ENCODE measurements around the gene GIGYF1.

GIGYF1 gene

DNA sequence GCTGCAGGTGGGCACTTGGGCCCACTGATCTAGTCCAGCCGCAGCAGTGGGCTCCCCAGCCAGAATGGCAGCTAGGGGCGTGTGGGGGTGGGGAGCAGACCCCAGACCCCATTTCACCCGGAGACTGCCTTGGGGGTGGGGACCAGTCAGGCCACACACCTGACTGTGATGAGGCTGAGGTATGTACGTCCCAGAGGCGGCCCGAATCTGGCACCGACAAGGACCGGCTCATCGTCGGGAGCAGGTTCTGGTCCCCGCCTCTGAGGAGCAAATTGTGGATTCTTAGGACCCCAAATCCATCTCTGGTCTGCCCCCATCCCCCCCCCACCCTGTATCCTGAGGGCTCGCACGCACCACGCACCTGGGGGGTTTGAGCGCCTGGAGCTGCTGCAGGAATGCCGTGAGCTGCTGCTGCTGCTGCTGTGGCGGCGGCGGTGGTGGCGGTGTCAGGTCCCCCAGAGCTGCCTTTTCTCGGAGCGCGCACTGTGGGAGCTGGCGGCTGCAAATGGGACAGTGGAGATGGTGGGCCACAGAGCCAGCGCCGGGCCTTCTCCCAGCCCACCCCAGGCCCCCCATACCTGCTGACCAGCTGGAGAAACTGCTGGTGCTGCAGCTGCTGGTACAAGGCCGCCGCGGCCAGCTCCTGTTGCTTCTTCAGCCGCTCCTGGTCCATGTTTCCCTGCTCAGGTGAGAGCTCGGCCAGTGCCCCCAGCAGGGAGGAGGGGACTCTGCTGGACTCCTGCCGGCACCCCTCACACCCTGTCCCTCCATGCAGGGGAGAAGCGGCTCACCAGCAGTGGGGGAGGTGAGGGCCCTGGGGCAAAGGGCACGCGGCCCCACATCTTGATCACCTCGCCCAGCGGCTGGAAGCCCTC lies 10.2 kb downstream of the GIGYF1 start:
- no peak for DNase-seq

DNA sequence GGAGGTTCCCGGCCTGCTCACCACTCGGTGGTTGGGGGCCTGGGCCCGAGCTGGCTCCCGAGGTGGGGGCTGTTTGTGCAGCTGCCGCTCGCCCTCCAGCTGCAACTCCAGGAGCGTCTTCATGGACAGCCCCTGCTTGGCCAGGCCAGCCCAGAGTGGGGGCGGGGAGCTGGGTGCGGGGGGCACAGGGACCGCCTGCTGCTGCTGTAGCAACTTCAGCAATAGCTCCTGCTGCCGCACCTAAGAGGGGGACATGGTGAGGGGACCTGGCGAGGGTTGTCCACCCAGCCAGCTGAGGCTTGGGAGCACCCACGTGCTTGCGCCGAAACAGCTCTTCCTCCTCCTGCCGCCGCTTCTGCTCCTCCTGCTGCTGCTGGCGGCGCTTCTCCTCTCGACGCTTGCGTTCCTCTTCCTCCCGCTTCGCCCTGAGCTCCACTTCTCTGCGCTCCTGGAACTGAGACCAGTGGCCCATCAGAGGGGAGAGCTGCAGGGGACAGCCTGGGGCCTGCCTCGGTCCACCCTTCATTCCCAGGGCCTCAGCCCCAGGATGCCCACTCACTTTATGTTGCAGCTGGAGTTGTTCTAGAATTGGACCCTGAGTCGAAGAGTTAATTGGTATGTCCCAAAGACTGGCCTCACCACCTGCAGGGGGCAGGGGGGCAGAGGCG lies 10.9 kb downstream of the GIGYF1 start:
- no peak for DNase-seq

DNA sequence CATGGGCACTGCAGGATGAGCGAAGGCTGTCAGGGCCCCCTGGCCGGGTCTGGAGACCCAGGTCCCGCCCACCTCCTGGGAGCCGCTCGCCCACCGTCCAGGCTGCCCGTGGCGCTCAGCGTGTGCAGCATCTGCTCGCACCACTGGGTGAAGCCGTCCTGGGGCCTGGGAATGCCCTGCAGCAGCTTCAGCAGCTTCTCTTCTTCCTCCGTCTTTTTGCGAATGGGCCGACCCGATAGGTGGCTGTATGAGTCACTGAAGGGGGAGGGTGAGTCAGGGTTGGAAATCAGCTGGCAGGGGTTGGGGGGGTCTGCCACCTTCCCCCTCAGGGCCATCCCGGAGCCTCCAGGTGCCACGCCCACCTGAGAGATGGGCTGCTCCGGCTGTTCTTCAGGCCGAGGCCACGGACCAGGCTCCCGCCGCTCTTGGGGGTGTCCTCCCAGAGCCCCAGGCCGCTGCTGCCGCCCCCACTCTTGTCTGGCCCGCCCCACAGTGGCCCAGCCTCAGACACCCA lies 11.8 kb downstream of the GIGYF1 start:
- no peak for DNase-seq

DNA sequence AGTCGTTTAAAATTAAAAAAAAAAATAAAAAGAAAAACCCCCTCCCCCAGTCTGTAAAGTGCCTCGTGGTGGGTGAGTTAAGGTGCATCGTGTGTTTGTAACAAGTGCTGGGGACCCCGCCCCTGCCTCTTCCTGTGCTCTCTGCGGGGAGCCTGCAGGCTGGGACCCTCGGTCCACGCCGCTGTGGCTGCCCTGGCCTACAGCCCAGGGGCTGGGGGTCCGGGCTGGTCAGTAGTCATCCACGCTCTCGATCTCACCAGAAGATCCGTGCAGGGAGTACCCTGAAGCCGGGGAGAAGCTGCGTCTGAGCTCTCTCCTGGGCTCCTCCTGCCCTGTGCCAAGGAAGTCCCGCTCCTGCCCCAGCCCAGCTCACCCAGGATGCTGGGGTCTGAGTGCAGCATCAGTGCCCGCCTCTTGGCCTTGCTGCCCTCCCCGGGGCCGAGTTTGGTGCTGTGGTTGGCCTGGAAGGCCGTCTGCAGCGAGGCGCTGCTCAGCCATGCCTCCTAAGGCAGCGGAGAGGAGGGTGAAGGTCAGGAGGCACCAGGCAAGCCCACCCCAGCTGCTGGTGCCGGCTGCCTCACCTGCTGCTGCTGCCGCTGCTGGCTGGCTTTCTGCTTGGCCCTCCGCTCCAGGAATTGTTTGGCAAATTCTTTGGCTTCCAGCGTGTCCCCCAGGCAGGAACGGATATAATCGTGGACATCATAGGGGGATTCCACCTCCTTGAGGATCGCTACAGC lies 12.4 kb downstream of the GIGYF1 start:
- DNase-seq = no peak

DNA sequence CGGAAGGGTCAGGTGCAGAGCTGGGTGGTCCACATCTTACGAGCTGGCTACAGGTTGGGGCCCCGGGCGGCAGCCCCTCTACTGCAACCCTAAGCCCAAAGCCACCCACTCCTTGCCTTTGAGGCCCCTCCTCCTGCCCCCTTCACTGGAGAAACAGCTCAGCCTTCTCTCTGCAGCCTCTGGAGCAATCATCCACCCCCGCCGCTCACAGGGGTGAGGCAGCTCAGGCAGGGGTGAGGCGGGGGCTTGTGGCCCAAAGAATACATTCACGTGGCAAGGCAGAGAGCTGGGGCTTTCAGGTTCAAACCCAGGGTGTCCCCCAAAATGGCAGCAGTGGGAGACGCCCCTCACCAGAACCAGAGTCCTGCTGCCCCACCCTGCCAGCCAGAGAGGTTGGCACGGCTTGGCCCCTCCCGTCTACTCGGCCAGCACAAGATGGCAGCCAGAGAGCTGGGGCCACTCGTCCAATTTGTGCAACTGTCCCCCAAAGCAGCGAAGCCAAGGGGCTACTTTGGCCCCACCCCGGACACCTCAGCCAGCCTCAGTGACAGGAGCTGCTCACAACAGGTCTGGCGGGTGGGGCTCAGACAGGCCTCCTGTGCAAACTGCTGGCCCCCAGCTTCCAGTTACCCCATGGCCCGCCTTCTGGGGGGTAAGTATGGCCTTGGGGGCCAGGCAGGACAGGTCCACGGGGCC lies 13.3 kb downstream of the GIGYF1 start:
- DNase-seq = no peak

DNA sequence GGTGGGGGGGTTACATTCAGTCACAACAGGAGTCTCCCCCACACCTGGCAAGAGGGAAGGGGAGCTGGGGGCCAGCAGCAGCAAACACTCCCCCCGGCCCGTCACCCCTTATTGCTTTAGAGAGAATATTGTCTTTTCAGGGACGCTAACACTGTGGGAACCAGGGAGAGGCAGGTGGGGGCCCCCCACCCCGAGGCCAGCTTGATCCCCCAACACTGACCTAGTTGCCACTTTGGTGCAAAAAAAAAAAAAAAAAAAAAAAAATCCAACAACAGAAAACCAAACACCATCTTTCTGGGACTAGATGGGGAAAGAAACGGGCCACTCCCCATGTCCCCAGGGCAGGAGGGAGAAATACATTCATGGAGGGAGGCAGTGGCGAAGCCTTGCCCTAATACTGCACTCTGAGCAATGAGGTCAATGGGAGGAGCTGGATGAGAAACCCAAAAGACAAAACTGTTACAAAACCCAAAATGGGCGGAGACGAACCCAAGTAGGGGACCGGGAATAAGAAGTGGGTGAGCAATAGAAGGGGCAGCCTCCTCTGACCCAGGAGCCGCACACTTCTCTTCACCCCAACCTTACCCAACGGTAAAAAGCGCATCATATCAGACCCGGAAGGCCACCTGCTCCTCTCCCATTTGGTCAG lies 14.0 kb downstream of the GIGYF1 start:
- no peak for DNase-seq

GRCh38 chr7:100679129-100679926 lies 14.7 kb downstream of the GIGYF1 start:
- no peak for DNase-seq

- no peak for DNase-seq
These were observed 15.6 kb downstream of the GIGYF1 start for GRCh38 chr7:100678291-100678984.

DNA sequence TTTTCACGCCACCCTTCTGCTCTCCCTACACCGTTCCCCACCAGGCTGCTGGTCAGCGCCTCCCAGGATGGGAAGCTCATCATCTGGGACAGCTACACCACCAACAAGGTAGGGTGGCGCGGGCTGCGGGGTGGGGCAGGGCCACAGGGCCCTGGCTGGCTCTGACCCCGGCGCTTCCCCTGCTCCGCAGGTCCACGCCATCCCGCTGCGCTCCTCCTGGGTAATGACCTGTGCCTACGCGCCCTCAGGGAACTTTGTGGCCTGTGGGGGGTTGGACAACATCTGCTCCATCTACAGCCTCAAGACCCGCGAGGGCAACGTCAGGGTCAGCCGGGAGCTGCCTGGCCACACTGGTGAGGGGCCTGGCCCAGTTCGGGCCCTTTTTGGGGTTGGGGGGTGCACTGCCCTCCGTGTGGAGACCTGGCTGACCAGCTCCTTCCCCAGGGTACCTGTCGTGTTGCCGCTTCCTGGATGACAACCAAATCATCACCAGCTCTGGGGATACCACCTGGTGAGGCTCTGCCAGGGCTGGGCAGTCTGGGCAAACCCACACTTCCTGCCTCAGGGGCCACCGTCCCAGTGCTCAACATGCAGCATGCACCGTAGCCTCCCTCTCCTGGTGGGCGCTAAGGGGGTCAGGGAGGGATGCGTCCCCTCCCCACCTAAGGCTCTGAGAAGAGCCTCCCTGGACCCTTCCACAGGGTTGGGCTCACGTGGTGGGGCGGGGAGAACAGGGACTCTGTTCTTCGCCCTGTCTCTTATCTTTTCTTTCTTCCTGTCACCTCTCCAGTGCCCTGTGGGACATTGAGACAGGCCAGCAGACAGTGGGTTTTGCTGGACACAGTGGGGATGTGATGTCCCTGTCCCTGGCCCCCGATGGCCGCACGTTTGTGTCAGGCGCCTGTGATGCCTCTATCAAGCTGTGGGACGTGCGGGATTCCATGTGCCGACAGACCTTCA lies 16.5 kb downstream of the GIGYF1 start:
- no peak for DNase-seq

DNA sequence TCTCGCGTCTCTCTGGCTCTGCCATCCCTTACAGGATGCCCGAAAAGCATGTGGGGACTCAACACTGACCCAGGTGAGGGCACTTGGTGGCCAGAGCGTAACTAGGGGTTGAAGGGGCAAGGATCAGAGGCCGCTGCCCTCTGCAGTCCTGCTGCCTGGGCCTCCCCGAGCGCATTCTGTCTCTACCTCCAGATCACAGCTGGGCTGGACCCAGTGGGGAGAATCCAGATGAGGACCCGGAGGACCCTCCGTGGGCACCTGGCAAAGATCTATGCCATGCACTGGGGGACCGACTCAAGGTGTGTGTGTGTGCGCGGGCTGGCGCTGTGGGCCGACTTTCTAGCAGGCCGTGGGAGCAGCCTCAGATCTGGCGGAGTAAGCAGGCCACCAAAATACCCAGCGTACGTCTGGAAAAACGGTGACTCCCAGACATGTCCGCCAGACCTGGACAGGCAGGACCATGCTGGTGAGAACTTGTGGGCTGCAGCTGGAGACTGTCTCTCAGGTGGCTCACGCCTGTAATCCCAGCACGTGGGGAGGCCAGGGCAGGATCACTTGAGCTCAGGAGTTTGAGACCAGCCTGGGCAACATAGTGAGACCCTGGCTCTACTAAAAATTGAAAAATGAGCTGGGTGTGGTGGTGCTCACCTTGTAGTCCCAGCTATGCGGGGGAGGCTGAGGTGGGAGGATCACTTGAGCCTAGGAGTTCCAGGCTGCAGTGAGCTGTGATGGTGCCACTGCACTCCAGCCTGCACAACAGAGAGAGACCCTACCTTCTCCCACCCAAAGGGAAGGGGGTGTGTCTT lies 17.3 kb downstream of the GIGYF1 start:
- no peak for DNase-seq

DNA sequence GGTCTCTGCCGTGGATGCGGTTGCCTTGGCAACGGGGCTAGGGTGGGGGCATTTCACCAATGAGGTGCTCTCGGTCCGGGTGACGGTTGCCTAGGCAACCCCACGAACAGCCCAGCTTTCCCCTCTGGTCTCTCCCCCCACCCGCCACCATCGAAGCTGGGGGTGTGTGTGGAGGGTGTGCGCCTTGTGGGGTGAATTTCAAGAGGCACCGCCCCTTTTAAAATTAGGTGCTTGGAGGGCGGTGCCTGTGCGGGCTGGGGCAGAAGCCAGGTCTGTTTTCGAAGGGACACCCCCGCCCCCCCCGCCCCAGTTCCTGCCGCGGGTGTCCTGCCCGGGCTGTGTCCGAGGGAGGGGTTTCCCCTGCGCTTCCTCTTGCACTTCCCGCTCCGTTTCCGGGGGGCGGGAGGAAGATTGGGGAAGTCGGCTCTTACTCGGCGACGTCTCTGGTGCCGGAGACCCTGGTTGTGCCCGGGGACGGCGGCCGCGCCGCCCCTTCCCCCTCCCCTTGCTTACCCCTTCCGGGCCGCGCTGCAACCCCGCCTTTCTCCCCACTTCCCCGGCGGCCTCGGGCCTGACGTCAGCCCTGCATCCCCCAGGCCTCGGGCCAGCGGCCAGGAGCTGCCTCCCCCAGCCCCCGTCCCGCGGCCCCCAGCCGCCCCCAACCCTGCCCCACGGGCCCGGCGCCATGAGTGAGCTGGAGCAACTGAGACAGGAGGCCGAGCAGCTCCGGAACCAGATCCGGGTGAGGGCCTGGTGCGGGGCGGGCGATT lies 18.3 kb downstream of the GIGYF1 start:
- DNase-seq = peak; percentile 92

DNA sequence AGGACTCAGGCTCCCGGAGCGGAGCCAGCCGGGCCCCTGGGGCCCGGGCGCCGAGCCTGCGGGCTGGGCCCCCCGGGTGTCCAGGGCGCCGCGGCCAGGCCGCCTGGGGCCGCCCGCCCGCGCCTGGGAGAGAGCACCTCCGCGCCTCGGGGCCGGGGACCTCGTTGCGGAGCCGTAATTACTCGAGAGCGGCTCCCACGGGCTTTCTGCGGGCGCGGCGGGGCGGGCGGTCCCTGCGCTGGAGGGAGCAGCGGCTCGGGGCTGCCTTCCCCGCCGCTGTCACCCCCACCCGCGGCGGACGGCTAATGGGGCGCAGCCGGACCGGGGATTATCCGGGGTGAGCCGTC lies 19.0 kb downstream of the GIGYF1 start:
- no peak for DNase-seq

DNA sequence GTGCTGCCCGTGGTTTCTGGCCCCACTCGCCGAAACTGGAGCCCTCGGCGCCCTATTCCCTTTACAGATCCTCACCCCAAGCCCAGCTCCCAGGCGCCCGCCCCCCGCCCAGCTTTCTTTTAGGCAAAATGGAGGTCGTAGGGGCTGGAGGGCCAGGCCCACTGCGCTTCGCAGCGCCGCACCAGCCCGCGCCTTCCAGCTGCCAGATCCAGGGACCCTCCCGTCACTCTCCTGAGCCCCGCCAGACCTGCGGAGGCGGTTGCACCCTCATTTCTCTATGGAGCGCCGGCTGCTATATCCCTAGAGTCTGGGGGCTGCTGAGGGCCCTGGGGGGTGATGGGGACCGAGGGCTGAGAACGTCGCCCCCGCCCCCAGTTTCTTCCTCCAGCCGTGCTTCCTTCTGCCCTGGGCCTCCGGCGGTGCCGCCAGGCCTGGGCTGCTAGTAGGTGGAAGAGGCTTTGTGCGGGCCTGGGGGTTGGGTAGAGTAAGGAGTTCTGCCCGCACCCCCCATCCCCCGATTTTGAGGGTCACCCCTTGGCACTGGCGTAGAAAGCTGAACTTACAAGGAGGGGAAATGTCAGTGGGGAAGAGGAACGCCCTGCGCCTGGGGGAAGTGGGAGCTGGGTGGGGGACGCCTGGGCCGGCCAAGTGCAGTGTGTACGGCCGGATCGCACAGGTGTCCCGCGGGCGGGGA lies 19.5 kb downstream of the GIGYF1 start:
- peak; percentile 43 for DNase-seq

DNA sequence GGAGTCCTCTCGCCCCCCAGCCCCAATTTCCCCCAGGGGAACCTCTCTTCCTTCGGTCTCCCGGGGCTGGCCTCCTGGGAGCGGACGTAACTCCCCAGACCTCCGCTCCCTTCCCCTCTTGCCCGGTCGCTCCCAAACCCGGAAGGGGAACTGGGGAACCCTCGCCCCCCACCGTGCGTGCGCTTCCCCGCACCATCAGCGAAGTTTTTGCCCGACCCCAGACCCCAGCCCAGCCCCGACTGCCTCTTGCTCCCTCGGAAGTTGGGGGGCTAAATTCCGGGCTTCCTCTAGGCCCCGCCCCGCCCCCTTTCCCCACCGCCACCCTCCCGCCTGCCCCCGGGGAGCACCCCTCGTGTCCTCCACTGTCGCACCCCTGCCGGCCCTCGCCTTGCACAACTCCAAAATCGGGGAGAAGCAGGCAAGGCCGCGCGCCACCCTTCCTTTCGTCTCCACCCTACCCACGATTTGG lies 20.1 kb downstream of the GIGYF1 start:
- DNase-seq = peak; percentile 30

GRCh38 chr7:100673302-100673941 lies 20.6 kb downstream of the GIGYF1 start, which contains the start of gene GNB2:
GNB2 (plus strand) TSS chr7:100673740; CDS start chr7:100676266, 2,526 bp downstream.
- DNase-seq = peak; percentile 95
